ENCODE data around the gene AVL9. TPM values are rescaled to one million over a fixed set of nuclear protein-coding genes. Genes with fewer than 3 reads are reported as not detected.
"Not testable (repeated sequence)": the region's sequence is repeated elsewhere in the genome, so short reads cannot be mapped to it uniquely, and the experiment has no call there.

AVL9 gene
- total and polyA plus RNA-seq, 7 donors: 15.6 to 35.1 (median 21.6) TPM

DNA sequence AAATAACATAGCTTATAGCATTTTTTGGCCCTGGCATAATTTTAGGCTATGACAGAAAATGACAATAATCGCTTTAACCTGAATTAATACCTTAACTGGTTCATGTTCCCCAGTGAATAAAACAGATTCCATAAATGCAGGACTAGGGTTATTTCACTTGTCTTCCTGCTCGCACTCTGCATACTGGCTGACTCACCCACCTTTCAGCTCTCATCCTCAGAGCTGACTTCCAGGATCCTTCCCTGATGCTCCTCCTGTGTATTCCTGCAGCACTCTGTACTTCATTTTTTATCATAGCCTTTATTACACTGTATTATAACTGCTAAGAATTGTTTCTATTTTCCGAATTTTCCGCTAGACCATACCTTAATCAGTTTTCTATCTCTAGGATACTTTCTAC is 123.7 kb downstream of the AVL9 start:
- Histone ChIP-seq H3K4me3 (no peak overlapping the region), H3K4me1 (no peaks in the 10 kb centered on the region), H3K9me3 (no peaks in the 10 kb centered on the region), H3K36me3 (no peaks in the 10 kb centered on the region), H3K27ac (no peak overlapping the region), H3K27me3 (no peaks in the 10 kb centered on the region)
- intact Hi-C loops (cut with DNase I): no loop called here
- TF ChIP-seq EP300 (IDR thresholded peaks at IDR 0.05) (no peak), POLR2A (IDR thresholded peaks at IDR 0.05) (no peak), POLR2AphosphoS5 (IDR thresholded peaks at IDR 0.05) (no peak)
- TF ChIP-seq, protein P1, sequence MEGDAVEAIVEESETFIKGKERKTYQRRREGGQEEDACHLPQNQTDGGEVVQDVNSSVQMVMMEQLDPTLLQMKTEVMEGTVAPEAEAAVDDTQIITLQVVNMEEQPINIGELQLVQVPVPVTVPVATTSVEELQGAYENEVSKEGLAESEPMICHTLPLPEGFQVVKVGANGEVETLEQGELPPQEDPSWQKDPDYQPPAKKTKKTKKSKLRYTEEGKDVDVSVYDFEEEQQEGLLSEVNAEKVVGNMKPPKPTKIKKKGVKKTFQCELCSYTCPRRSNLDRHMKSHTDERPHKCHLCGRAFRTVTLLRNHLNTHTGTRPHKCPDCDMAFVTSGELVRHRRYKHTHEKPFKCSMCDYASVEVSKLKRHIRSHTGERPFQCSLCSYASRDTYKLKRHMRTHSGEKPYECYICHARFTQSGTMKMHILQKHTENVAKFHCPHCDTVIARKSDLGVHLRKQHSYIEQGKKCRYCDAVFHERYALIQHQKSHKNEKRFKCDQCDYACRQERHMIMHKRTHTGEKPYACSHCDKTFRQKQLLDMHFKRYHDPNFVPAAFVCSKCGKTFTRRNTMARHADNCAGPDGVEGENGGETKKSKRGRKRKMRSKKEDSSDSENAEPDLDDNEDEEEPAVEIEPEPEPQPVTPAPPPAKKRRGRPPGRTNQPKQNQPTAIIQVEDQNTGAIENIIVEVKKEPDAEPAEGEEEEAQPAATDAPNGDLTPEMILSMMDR (IDR thresholded peaks at IDR 0.05): no peak
- WGBS, 2 donors: 94 to 96% methylated on average over 4 of the region's 4 CpGs
- no peak for DNase-seq

DNA sequence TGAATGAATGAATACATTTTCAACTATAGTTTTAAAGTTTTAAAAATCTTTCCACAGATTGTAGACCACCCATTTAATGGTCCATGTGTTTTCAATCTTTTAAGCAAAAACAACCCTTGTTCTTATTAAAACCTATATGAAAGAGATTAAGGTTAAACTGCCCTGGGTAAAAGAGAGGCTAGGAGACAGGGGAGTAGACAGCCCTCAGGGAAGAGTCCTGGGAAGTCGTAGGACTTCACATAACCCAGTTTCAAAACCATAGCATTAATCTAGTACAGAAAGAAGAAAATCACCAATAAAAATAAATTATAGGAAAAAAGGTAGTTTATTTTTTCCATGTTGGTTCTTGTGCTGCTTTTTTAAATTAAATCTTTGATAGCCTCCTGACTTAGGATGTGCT is 124.1 kb downstream of the AVL9 start:
- H3K9me3 ChIP-seq; H3K4me1 ChIP-seq; H3K27ac ChIP-seq; H3K27me3 ChIP-seq; intact Hi-C loops (cut with DNase I); H3K36me3 ChIP-seq; DNase-seq; H3K4me3 ChIP-seq: not testable (repeated sequence)
- 86 to 87% methylated on average over 1 of the region's 1 CpG for WGBS, 2 donors

GRCh38 chr7:32631021-32631420 is 135.7 kb downstream of the AVL9 start:
- TF ChIP-seq EP300 (IDR thresholded peaks at IDR 0.05) (no peak), POLR2AphosphoS5 (IDR thresholded peaks at IDR 0.05) (no peak), POLR2A (IDR thresholded peaks at IDR 0.05) (no peak)
- TF ChIP-seq, protein P1 (IDR thresholded peaks at IDR 0.05): no peak
- Histone ChIP-seq H3K27me3 (no peaks in the 10 kb centered on the region), H3K9me3 (no peaks in the 10 kb centered on the region), H3K36me3 (no peaks in the 10 kb centered on the region), H3K4me3 (no peak overlapping the region), H3K27ac (no peak overlapping the region), H3K4me1 (no peaks in the 10 kb centered on the region)
- intact Hi-C loops (cut with DNase I): no loop called here
- no peak for DNase-seq
- 66 to 72% methylated on average over 3 of the region's 3 CpGs for whole genome bisulfite sequencing, 2 donors

- H3K4me1 ChIP-seq; H3K9me3 ChIP-seq; H3K36me3 ChIP-seq; intact Hi-C loops (cut with DNase I); H3K4me3 ChIP-seq; H3K27ac ChIP-seq; DNase-seq; H3K27me3 ChIP-seq: not testable (repeated sequence)
- 96 to 97% methylated on average over 5 of the region's 5 CpGs for WGBS, 2 donors
Observed at GRCh38 chr7:32631590-32632497, 136.6 kb downstream of the AVL9 start.

DNA sequence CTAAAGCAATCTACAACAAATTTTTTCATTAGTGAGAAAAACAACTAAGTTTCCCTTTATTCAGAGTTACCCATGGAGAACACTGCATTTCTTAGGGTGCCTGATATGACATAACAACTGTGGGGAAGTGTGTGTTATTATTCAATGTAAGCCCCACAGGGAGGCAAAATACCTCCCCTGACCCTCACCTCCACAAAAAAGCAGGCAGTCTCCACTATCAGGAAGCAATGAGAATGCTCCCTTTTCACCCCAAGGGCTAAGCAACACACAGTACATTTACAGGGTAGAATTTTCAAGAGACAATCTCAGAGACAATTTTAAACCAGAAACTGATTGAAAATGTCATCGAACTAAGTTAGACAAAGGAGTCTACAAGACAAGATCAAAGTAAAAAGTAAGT is 138.2 kb downstream of the AVL9 start:
- no CpG with 5 or more reads among the region's 1 CpG for WGBS, 2 donors
- intact Hi-C loops (cut with DNase I); H3K27me3 ChIP-seq: not testable (repeated sequence)

GRCh38 chr7:32634798-32635393 is 139.6 kb downstream of the AVL9 start:
- H3K27me3 ChIP-seq; H3K4me3 ChIP-seq; H3K9me3 ChIP-seq; H3K36me3 ChIP-seq; H3K4me1 ChIP-seq; intact Hi-C loops (cut with DNase I); H3K27ac ChIP-seq; DNase-seq: not testable (repeated sequence)
- 27 to 44% methylated on average over 1 of the region's 1 CpG for WGBS, 2 donors

More for the DNA sequence above, 138.2 kb downstream of the AVL9 start:
- H3K4me1 ChIP-seq, H3K9me3 ChIP-seq, H3K27ac ChIP-seq, H3K36me3 ChIP-seq, DNase-seq, H3K4me3 ChIP-seq: not testable (repeated sequence)

DNA sequence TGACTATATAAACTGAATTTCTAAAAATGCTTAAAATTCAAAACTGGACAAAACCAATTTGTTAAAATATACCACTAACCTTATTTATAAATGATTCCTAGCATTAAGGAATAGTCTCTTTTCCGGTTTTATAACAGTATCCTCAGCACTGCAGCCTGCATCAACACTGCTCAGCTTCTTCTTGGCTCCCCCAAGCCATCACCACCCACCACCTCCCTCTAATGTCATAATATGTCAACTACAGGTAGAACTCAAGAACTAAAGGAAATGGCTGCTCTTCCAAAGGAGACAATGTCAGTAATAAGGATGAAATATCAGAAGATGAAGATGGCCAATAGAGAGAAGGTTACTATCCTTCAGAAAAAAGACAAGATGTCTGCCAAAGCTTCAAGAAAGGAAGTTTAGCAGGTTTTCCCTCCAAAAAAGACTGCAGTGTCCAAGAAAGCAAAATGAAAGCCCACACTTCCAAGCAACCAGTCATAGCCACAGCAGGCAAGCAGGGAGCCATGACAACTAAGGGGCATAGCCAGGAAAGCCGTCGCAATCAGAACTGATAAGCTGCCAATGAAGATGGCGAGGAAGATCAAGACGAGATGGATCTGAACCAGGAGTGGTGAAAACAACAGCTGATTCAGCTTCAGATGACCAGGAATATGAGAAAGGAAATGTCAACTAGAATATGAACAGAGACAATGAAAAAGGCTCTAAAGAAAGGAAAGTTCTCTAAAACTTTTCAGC is 141.6 kb downstream of the AVL9 start:
- H3K4me3 ChIP-seq, H3K4me1 ChIP-seq: not testable (repeated sequence)
- 93 to 95% methylated on average over 5 of the region's 5 CpGs for WGBS, 2 donors

GRCh38 chr7:32637611-32638010 is 142.3 kb downstream of the AVL9 start:
- DNase-seq; H3K36me3 ChIP-seq; H3K4me1 ChIP-seq; H3K9me3 ChIP-seq; H3K4me3 ChIP-seq; H3K27ac ChIP-seq; H3K27me3 ChIP-seq; intact Hi-C loops (cut with DNase I): not testable (repeated sequence)

More for the DNA sequence above, 141.6 kb downstream of the AVL9 start:
- intact Hi-C loops (cut with DNase I); H3K9me3 ChIP-seq; H3K36me3 ChIP-seq; H3K27me3 ChIP-seq; H3K27ac ChIP-seq; DNase-seq: not testable (repeated sequence)

All from sigmoid colon (tissue), 7 donors.